ENCODE results near the gene PPM1E. TPM values are rescaled to one million over a fixed set of nuclear protein-coding genes. Genes with fewer than 3 reads are reported as not detected.

Gene PPM1E
- total RNA-seq, 1 experiment from 2014 or later = 0.09 TPM

DNA sequence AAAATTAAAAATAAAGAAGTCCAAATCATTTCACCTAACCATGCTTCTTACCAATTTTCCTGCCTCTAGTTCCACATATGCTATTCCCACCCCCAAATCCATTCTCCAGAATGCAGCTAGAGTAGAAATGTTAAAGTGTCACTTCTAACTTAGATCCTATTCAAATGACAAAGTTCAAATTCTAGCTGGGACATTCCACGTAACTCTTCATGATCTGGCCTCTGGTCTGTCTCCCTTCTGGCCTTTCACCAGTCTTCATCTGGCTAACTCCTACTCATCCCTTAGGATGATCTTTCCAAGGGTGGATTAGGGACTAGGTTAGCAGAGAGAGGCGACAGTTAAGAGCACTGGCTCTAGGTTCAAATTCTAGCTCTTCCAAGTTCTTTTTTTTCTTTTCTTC is 253.1 kb downstream of the PPM1E start:
- Mint-ChIP-seq H3K27me3 (ENCODE audit: unreplicated experiment) (no peaks in the 10 kb centered on the region), H3K36me3 (ENCODE audit: insufficient read depth, unreplicated experiment) (no peaks in the 10 kb centered on the region), H3K9me3 (ENCODE audit: low read depth, unreplicated experiment) (no peaks in the 10 kb centered on the region), H3K4me1 (ENCODE audit: low read depth, unreplicated experiment) (no peaks in the 10 kb centered on the region), H3K27ac (ENCODE audit: unreplicated experiment) (no peak overlapping the region), H3K4me3 (ENCODE audit: low read depth, unreplicated experiment) (no peak overlapping the region)
- no TSS peak for BruUV-seq (replicated peaks)
- CTCF ChIA-PET = no interaction called here
- intact Hi-C loops (cut with micrococcal nuclease; ENCODE audit: unreplicated experiment) = loop anchor here (10.0 kb wide), 1 partner anchor 134 kb away; no protein-coding TSS in a partner anchor
- no peak for DNase-seq
- TF ChIP-seq, protein P1, sequence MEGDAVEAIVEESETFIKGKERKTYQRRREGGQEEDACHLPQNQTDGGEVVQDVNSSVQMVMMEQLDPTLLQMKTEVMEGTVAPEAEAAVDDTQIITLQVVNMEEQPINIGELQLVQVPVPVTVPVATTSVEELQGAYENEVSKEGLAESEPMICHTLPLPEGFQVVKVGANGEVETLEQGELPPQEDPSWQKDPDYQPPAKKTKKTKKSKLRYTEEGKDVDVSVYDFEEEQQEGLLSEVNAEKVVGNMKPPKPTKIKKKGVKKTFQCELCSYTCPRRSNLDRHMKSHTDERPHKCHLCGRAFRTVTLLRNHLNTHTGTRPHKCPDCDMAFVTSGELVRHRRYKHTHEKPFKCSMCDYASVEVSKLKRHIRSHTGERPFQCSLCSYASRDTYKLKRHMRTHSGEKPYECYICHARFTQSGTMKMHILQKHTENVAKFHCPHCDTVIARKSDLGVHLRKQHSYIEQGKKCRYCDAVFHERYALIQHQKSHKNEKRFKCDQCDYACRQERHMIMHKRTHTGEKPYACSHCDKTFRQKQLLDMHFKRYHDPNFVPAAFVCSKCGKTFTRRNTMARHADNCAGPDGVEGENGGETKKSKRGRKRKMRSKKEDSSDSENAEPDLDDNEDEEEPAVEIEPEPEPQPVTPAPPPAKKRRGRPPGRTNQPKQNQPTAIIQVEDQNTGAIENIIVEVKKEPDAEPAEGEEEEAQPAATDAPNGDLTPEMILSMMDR (IDR thresholded peaks at IDR 0.05; ENCODE audit: unreplicated experiment) = no peak

DNA sequence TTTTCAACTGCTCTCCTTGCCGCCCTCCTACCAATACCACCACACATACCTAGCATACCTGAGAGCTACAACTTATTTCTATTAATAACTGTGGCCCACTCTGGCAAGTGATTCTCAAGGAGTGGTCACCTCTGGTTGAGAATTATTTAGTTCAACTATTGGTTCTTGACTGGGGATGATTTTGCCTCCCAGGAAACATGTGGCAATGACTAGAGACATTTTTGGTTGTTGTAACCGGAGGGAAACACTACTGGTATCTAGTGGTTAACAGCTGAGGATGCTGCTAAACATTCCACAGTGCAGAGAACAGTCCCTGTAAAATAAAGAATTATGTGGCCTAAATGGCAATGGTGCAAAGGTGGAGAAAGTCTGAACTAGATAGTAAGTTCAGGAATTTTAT is 254.4 kb downstream of the PPM1E start:
- CTCF ChIA-PET = no interaction called here
- Mint-ChIP-seq H3K27me3 (ENCODE audit: unreplicated experiment) (no peaks in the 10 kb centered on the region), H3K4me1 (ENCODE audit: low read depth, unreplicated experiment) (no peaks in the 10 kb centered on the region), H3K4me3 (ENCODE audit: low read depth, unreplicated experiment) (no peak overlapping the region), H3K27ac (ENCODE audit: unreplicated experiment) (no peak overlapping the region), H3K9me3 (ENCODE audit: low read depth, unreplicated experiment) (no peaks in the 10 kb centered on the region), H3K36me3 (ENCODE audit: insufficient read depth, unreplicated experiment) (no peaks in the 10 kb centered on the region)
- no TSS peak for BruUV-seq (replicated peaks)
- intact Hi-C loops (cut with micrococcal nuclease; ENCODE audit: unreplicated experiment) = no loop called here
- TF ChIP-seq, protein P1 (IDR thresholded peaks at IDR 0.05; ENCODE audit: unreplicated experiment) = no peak
- no peak for DNase-seq

DNA sequence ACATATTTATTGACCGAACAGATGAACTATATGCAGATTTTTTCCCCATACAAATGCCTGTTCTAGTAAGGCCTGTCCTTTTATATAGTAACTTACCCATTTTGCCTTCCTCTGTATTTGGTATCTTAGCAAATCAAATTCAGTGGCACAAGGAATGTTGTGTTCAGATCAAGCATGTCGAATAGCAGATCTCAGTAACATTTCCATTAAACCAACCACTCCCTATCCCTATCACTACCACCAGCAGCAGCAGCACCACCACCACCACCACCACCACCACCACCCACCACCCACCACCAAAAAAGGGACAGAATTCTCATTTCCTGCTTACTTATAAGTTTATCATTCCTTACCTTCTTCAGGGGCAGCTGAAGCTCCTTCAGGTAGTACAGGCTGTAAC is 256.3 kb downstream of the PPM1E start:
- no peak for DNase-seq
- Mint-ChIP-seq H3K4me3 (ENCODE audit: low read depth, unreplicated experiment) (no peak overlapping the region), H3K9me3 (ENCODE audit: low read depth, unreplicated experiment) (no peaks in the 10 kb centered on the region), H3K36me3 (ENCODE audit: insufficient read depth, unreplicated experiment) (no peaks in the 10 kb centered on the region), H3K27me3 (ENCODE audit: unreplicated experiment) (no peaks in the 10 kb centered on the region), H3K27ac (ENCODE audit: unreplicated experiment) (no peak overlapping the region), H3K4me1 (ENCODE audit: low read depth, unreplicated experiment) (no peaks in the 10 kb centered on the region)
- CTCF ChIA-PET = no interaction called here
- intact Hi-C loops (cut with micrococcal nuclease; ENCODE audit: unreplicated experiment) = no loop called here
- TF ChIP-seq, protein P1 (IDR thresholded peaks at IDR 0.05; ENCODE audit: unreplicated experiment) = no peak
- no TSS peak for BruUV-seq (replicated peaks)

DNA sequence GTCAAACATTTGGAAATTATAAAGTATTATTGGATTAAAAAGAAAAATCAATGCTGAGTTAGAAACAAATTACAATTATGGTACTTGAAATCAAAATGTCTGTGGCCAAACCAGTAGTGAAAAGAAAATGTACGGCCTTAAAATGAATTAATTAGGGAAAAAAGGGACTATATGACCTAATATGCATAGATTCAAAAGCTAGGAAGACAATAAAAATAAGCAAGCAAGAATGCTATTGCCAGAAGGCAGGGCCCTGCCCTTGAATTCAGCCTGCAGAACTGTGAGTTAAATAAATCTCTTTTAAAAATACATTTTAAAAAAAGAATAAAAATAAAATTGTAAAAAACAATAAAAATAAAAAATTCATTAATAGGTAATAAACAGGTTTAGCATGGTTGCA is 262.4 kb downstream of the PPM1E start:
- no peaks in the 10 kb centered on the region for H3K4me1 Mint-ChIP-seq (ENCODE audit: low read depth, unreplicated experiment)
- no peak overlapping the region for H3K27ac Mint-ChIP-seq (ENCODE audit: unreplicated experiment)
- H3K4me3 Mint-ChIP-seq (ENCODE audit: low read depth, unreplicated experiment) = no peak overlapping the region
- no peaks in the 10 kb centered on the region for H3K9me3 Mint-ChIP-seq (ENCODE audit: low read depth, unreplicated experiment)
- no peaks in the 10 kb centered on the region for H3K27me3 Mint-ChIP-seq (ENCODE audit: unreplicated experiment)
- no peaks in the 10 kb centered on the region for H3K36me3 Mint-ChIP-seq (ENCODE audit: insufficient read depth, unreplicated experiment)
- TF ChIP-seq, protein P1 (IDR thresholded peaks at IDR 0.05; ENCODE audit: unreplicated experiment) = no peak
- BruUV-seq (replicated peaks) = no TSS peak
- intact Hi-C loops (cut with micrococcal nuclease; ENCODE audit: unreplicated experiment) = no loop called here
- DNase-seq = no peak
- CTCF ChIA-PET = no interaction called here
